ENCODE measurements around the gene WNT1. TPM values are rescaled to one million over a fixed set of nuclear protein-coding genes. Genes with fewer than 3 reads are reported as not detected.

Gene WNT1
- total RNA-seq, 2 experiments from 2014 or later: not detected

GRCh38 chr12:48985901-48986300, 7.8 kb downstream of the WNT1 start:
- TF ChIP-seq, protein P1, sequence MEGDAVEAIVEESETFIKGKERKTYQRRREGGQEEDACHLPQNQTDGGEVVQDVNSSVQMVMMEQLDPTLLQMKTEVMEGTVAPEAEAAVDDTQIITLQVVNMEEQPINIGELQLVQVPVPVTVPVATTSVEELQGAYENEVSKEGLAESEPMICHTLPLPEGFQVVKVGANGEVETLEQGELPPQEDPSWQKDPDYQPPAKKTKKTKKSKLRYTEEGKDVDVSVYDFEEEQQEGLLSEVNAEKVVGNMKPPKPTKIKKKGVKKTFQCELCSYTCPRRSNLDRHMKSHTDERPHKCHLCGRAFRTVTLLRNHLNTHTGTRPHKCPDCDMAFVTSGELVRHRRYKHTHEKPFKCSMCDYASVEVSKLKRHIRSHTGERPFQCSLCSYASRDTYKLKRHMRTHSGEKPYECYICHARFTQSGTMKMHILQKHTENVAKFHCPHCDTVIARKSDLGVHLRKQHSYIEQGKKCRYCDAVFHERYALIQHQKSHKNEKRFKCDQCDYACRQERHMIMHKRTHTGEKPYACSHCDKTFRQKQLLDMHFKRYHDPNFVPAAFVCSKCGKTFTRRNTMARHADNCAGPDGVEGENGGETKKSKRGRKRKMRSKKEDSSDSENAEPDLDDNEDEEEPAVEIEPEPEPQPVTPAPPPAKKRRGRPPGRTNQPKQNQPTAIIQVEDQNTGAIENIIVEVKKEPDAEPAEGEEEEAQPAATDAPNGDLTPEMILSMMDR (IDR thresholded peaks at IDR 0.05): no peak
- peaks cover 45% of the 10 kb centered on the region for H3K27me3 Mint-ChIP-seq

DNA sequence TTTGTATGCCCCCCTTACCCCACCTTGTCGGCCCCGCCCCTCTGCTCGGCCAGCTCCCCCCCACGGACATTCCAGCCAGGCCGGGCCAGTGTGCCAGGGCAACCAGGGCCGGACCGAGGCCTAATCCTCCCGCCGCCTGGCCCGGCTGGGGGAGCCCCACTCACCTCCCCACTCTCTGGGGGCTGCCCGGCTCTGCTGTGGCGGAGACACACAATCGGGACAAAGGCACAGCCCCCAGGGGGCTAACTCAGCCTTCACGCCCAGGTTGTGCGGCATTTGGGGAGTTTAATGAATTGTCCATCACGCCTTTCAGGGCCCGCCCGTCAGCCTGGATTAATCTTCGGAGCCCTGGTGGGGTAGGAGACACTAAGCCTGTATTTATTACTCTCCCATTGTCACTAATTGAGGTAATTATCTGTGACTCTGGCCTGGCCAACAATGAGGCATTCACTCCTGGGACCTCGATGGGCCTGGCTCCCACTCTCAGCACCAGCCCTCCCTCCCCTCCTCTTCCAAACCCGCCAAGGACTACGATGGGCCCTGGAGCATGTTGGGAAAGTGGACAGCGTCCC, 8.7 kb downstream of the WNT1 start:
- Mint-ChIP-seq H3K9me3 (no peaks in the 10 kb centered on the region), H3K36me3 (ENCODE audit: low read depth) (no peaks in the 10 kb centered on the region), H3K27me3 (peaks cover 37% of the 10 kb centered on the region), H3K27ac (no peak overlapping the region), H3K4me1 (ENCODE audit: low read depth) (peaks cover 6% of the 10 kb centered on the region), H3K4me3 (no peak overlapping the region)
- intact Hi-C loops (cut with micrococcal nuclease): no loop called here
- ChIA-PET POLR2A (interaction anchor here (0.7 to 1.9 kb wide), 2 partner anchors 9 to 134 kb away, joined by 3 to 4 read pairs; no protein-coding TSS in a partner anchor), CTCF (interaction anchor here (1.2 to 51.8 kb wide), 9 partner anchors 10 to 134 kb away, joined by 3 to 896 read pairs (median 22); partner anchors contain the start of genes ARF3, DDN, DDX23 and FKBP11)
- no peak for DNase-seq
- ATAC-seq: no peak
- TF ChIP-seq, protein P1 (IDR thresholded peaks at IDR 0.05): no peak

More at GRCh38 chr12:48985901-48986300, 7.8 kb downstream of the WNT1 start:
- ATAC-seq (no peak), DNase-seq (no peak)
- POLR2A ChIA-PET: interaction anchor here (0.7 to 0.8 kb wide), 2 partner anchors 47 to 134 kb away, joined by 3 read pairs; no protein-coding TSS in a partner anchor
- Mint-ChIP-seq H3K4me3 (no peak overlapping the region), H3K4me1 (ENCODE audit: low read depth) (peaks cover 12% of the 10 kb centered on the region), H3K36me3 (ENCODE audit: low read depth) (no peaks in the 10 kb centered on the region), H3K9me3 (no peaks in the 10 kb centered on the region), H3K27ac (no peak overlapping the region)
- intact Hi-C loops (cut with micrococcal nuclease): no loop called here
- CTCF ChIA-PET: interaction anchor here (1.2 to 51.8 kb wide), 5 partner anchors 11 to 102 kb away, joined by 3 to 896 read pairs (median 37); partner anchors contain the start of genes ARF3, DDN, WNT1 and WNT10B

DNA sequence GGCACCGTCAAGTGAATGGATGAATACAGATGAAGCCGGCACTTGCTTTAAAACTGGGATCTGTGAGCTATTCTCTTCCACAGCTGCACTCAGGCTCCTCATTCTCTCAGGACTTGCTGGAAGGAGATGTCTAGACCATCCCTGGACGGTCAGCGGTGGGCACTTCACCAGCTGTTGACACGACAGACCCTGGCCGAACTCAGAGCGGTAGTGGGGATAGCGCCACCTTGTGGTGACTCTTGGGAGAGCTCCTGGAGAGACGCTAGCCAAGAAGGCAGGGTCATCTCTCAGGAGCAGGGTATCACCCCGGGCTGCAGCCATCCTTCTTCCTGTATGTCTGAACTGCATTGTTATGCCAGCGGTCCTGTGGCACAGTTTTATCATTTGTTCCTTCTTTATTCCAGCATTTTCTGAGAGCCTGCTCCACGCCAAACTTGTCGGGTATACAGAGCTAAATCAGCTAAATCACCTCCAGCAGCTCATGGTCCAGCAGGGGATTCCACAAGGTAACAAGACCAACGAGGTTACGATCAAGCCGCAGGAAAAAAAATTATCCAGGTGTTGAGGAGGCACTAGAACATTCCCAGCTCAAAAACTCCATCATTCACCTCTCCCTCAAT, 10.0 kb downstream of the WNT1 start:
- Mint-ChIP-seq H3K27me3 (peaks cover 29% of the 10 kb centered on the region), H3K27ac (no peak overlapping the region)

DNA sequence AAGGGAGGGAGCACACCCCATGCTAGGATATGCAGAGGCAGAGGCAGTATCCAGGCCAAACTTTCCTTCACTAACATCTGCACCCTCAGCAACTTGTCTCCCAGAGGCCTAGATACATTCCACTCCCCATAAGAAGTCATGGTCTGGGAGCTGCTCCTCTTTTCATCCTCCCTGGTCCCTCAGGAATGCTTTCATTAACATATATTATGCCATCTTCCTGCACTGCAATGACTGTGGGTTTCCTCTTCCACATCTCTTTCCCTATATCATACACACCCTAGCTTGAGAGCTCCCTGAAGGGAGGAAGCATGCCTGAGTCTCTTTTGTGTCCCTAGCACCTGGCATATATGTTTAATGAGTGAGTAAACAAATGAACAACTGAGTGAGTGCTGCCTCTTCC, 12.4 kb downstream of the WNT1 start:
- Mint-ChIP-seq H3K27ac (no peak overlapping the region), H3K4me3 (no peak overlapping the region), H3K9me3 (no peaks in the 10 kb centered on the region), H3K27me3 (peaks cover 39% of the 10 kb centered on the region), H3K4me1 (ENCODE audit: low read depth) (peaks cover 4% of the 10 kb centered on the region), H3K36me3 (ENCODE audit: low read depth) (no peaks in the 10 kb centered on the region)
- intact Hi-C loops (cut with micrococcal nuclease): no loop called here
- no peak for ATAC-seq
- CTCF ChIA-PET: interaction anchor here (2.9 to 21.6 kb wide), 2 partner anchors 27 to 53 kb away, joined by 12 to 896 read pairs; partner anchors contain the start of genes ARF3, WNT1 and WNT10B
- TF ChIP-seq, protein P1 (IDR thresholded peaks at IDR 0.05): no peak
- POLR2A ChIA-PET: interaction anchor here (1.0 to 1.2 kb wide), 2 partner anchors 13 to 22 kb away, joined by 3 to 4 read pairs; partner anchors contain the start of gene WNT1
- DNase-seq: no peak

More for the DNA sequence above, 10.0 kb downstream of the WNT1 start:
- CTCF ChIA-PET: interaction anchor here (0.6 to 51.8 kb wide), 55 partner anchors 9 to 880 kb away, joined by 3 to 896 read pairs (median 7); partner anchors contain the start of genes ARF3, DDN, DDX23 and FKBP11
- Mint-ChIP-seq H3K4me3 (no peak overlapping the region), H3K36me3 (ENCODE audit: low read depth) (no peaks in the 10 kb centered on the region), H3K4me1 (ENCODE audit: low read depth) (no peaks in the 10 kb centered on the region), H3K9me3 (no peaks in the 10 kb centered on the region)
- POLR2A ChIA-PET: interaction anchor here (0.7 to 1.9 kb wide), 6 partner anchors 9 to 140 kb away, joined by 3 to 7 read pairs (median 4); partner anchors contain the start of gene PRKAG1
- TF ChIP-seq, protein P1 (IDR thresholded peaks at IDR 0.05): peak; percentile 96
- ATAC-seq (peak; percentile 89), DNase-seq (peak; percentile 87)
- intact Hi-C loops (cut with micrococcal nuclease): no loop called here
